ENCODE measurements around the gene VIPR1.
"Not testable (repeated sequence)": the region's sequence is repeated elsewhere in the genome, so short reads cannot be mapped to it uniquely, and the experiment has no call there.

Gene VIPR1

GRCh38 chr3:42578054-42578453, 75.6 kb downstream of the VIPR1 start:
- peaks cover 6% of the 10 kb centered on the region; the same call in 1 of the 2 replicates for H3K9me3 ChIP-seq (ENCODE audit: control insufficient read depth, insufficient read depth, low read length)
- peaks cover 10% of the 10 kb centered on the region for H3K4me1 ChIP-seq (ENCODE audit: insufficient read depth, low read length)
- H3K36me3 ChIP-seq (ENCODE audit: insufficient read depth, low read length), result no peaks in the 10 kb centered on the region
- no peak overlapping the region for H3K9ac ChIP-seq (ENCODE audit: low read depth, low read length)

- not testable (repeated sequence) for H3K36me3 ChIP-seq (ENCODE audit: insufficient read depth, low read length); H3K9me3 ChIP-seq (ENCODE audit: control insufficient read depth, insufficient read depth, low read length); H3K9ac ChIP-seq (ENCODE audit: low read depth, low read length)
- peaks cover 17% of the 10 kb centered on the region for H3K4me1 ChIP-seq (ENCODE audit: insufficient read depth, low read length)
Measured at GRCh38 chr3:42579346-42579745, 76.9 kb downstream of the VIPR1 start.

DNA sequence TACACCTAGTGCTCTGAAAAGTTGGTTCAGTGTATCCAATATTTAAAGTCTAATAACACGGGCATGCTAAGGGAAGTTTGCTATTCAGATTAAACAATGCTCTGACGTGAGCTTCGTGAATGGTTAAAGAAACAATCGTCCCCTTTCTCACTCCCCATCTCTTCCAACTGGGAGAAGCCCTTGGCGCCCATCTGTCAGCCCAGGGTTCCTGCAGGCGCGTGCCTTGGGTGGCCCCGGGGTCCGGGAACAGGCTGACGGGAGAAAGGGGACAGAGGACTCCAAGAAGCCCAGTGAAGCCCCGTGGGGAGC, 78.9 kb downstream of the VIPR1 start:
- H3K9ac ChIP-seq (ENCODE audit: low read depth, low read length), result peak overlapping the region; percentile 76
- H3K36me3 ChIP-seq (ENCODE audit: insufficient read depth, low read length), result no peaks in the 10 kb centered on the region
- no peaks in the 10 kb centered on the region for H3K9me3 ChIP-seq (ENCODE audit: control insufficient read depth, insufficient read depth, low read length)
- peaks cover 17% of the 10 kb centered on the region for H3K4me1 ChIP-seq (ENCODE audit: insufficient read depth, low read length)

- no peaks in the 10 kb centered on the region for H3K36me3 ChIP-seq (ENCODE audit: insufficient read depth, low read length)
- H3K4me1 ChIP-seq (ENCODE audit: insufficient read depth, low read length), result peaks cover 17% of the 10 kb centered on the region
- no peaks in the 10 kb centered on the region for H3K9me3 ChIP-seq (ENCODE audit: control insufficient read depth, insufficient read depth, low read length)
- peak within 1 kb of the TSS; percentile 76 for H3K9ac ChIP-seq (ENCODE audit: low read depth, low read length)
Measured at GRCh38 chr3:42581709-42582473, 79.4 kb downstream of the VIPR1 start, which contains the start of gene SEC22C. Gene SEC22C, minus strand, starts transcription at chr3:42581967. Its CDS starts 12,921 bp downstream, at chr3:42569046.

DNA sequence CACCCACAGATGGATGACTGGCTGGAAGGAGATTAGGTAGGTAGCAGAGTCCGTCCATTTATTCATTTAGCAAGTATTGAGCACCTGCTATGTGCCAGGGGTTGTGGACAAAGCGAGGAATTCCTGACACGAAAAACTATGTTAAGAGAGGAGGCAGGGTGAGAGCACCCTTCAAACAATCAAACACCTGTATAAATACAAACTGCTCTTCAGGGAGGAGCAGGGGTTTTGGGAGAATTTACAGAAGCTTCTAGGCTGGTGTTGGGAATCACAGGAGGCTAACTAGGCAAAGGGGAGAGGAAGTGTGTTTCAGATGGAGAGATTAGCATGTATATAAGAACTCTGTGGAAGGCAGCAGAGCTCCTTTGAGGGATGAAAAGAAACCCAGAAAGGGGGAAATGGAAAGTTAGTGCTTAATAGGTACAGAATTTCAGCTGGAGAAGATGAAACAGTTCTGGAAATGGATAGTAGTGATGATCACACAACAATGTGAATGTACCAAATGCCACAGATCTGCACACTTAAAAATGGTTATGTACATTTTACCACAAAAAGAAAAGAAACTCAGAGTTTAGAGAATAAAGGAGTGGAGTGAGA, 80.1 kb downstream of the VIPR1 start:
- peaks cover 17% of the 10 kb centered on the region for H3K4me1 ChIP-seq (ENCODE audit: insufficient read depth, low read length)
- H3K9ac ChIP-seq (ENCODE audit: low read depth, low read length), result peak overlapping the region; percentile 76
- no peaks in the 10 kb centered on the region for H3K36me3 ChIP-seq (ENCODE audit: insufficient read depth, low read length)
- H3K9me3 ChIP-seq (ENCODE audit: control insufficient read depth, insufficient read depth, low read length), result no peaks in the 10 kb centered on the region

Measured in ES-I3 (cell line).